Testis (tissue), 2 donors: ENCODE results near the gene HAUS8.

Source experiments
- CTCF ChIP-seq, 3 experiments: fragments of 450-650 bp in 2 of 3; fragments of 200-600 bp in 1 of 3; sonication (generic) in 1 of 3; IDR thresholded peaks; one replicate each; pipeline ENCODE4 v1.5.1; 2016 to 2019; ENCODE audit warnings: antibody characterized with exemption in 3 of 3, mild to moderate bottlenecking in 2 of 3, moderate library complexity in 1 of 3
- POLR2A ChIP-seq: fragments of 450-650 bp; IDR thresholded peaks from one replicate; pipeline ENCODE4 v1.6.1; 2017; ENCODE audit warnings: antibody characterized with exemption, mild to moderate bottlenecking, moderate library complexity

- TF ChIP-seq CTCF (IDR thresholded peaks at IDR 0.05) (no peak), POLR2A (no peak)
Measured at GRCh38 chr19:17110599-17110966, 35.3 kb upstream of the HAUS8 start.
